ENCODE measurements around the gene RHOBTB3. TPM values are rescaled to one million over a fixed set of nuclear protein-coding genes. Genes with fewer than 3 reads are reported as not detected.

RHOBTB3 gene
- total and polyA plus RNA-seq, 10 of the 15 experiments (the other 5 are each of a cell fraction or from before 2014, with no cell fraction given): 3.6 to 42.8 (median 8.4) TPM

DNA sequence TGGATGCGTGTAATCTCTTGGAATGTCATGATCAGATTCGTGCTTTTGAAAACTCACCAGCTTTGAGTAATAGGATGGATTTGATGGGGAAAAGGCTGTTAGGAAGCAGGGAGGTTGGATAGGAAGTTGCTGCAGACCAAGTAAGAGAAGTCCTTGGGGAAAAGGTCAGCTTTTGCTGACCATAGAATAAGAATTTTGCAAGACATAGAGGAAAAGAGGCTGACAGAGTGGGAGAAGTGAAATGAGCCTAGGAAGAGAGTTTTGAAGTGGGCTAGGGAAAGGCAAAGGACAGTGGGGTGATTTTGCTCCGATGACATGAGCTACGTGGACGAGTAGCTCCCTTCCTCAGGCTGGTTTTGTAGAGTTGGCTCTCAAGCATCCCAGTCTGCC is 31.5 kb downstream of the RHOBTB3 start:
- Histone ChIP-seq H3K4me2 (ENCODE audit: control insufficient read depth, insufficient read depth) (no peak overlapping the region; the same call in 1 of the 2 replicates), H3K27ac (ENCODE audit: control insufficient read depth, insufficient read depth) (no peak overlapping the region), H3K79me2 (ENCODE audit: control insufficient read depth, insufficient read depth, low read length) (no peaks in the 10 kb centered on the region), H2AFZ (ENCODE audit: control insufficient read depth, low read depth, low read length) (no peak overlapping the region), H4K20me1 (ENCODE audit: control insufficient read depth, insufficient read depth) (no peaks in the 10 kb centered on the region), H3K4me3 (no peak overlapping the region), H3K36me3 (ENCODE audit: control insufficient read depth in 2 of 2, insufficient read depth in 2 of 2, low read length in 1 of 2) (peaks cover 0 to 2% of the 10 kb centered on the region in 2 experiments; a peak in 2 of 4 replicates), H3K9me3 (replicated peaks; ENCODE audit: control insufficient read depth, insufficient read depth, low read length) (no peaks in the 10 kb centered on the region), H3K9ac (ENCODE audit: control insufficient read depth, insufficient read depth, low read length) (no peak overlapping the region), H3K27me3 (replicated peaks in 1 of 2; ENCODE audit: control insufficient read depth in 2 of 2, insufficient read depth in 2 of 2, low read length in 1 of 2) (no peaks in the 10 kb centered on the region), H3K4me1 (ENCODE audit: control insufficient read depth, insufficient read depth, low read length) (peaks cover 16% of the 10 kb centered on the region)
- WGBS (ENCODE audit: insufficient coverage, insufficient replicate concordance, low lambda C conversion rate, missing lambda C conversion rate): 79% methylated on average over 5 of the region's 5 CpGs
- ChIA-PET POLR2A (interaction anchor here (0.8 to 1.8 kb wide), 4 partner anchors 16 to 45 kb away, joined by 3 to 6 read pairs (median 4); partner anchors contain the start of gene RHOBTB3), CTCF (interaction anchor here (0.6 to 5.2 kb wide), 9 partner anchors 9 to 118 kb away, joined by 3 to 35 read pairs (median 6); partner anchors contain the start of gene RHOBTB3), SMC1A (ENCODE audit: uncharacterized antibody, unreplicated experiment) (interaction anchor here (0.8 to 2.4 kb wide), 19 partner anchors 9 to 117 kb away, joined by 3 to 15 read pairs (median 4); partner anchors contain the start of gene RHOBTB3), RAD21 (ENCODE audit: unreplicated experiment) (interaction anchor here (0.7 to 2.0 kb wide), 5 partner anchors 10 to 98 kb away, joined by 3 to 12 read pairs (median 4); partner anchors contain the start of gene RHOBTB3)
- intact Hi-C loops (cut with micrococcal nuclease; ENCODE audit: unreplicated experiment) (no loop called here), in situ Hi-C loops (cut with MboI) (no loop called here)
- ATAC-seq (no peak), DNase-seq (ENCODE audit: low read depth, low spot score) (no peak), FAIRE-seq (no peak)
- TF ChIP-seq ZSCAN29 (IDR thresholded peaks at IDR 0.05) (no peak), HDAC6 (IDR thresholded peaks at IDR 0.05; ENCODE audit: unreplicated experiment) (no peak), ZNF622 (IDR thresholded peaks at IDR 0.05) (no peak), LARP7 (IDR thresholded peaks at IDR 0.05) (no peak), POU2F2 (IDR thresholded peaks at IDR 0.05; ENCODE audit: borderline replicate concordance, low read depth, low read length) (no peak), KAT2A (conservative IDR thresholded peaks at IDR 0.05; ENCODE audit: control insufficient read depth, low read depth, low read length) (no peak), MTA2 (IDR thresholded peaks at IDR 0.05; ENCODE audit: low read depth) (no peak), SMC3 (IDR thresholded peaks at IDR 0.05; ENCODE audit: borderline replicate concordance, low read length) (no peak), IRF4 (IDR thresholded peaks at IDR 0.05; ENCODE audit: low read depth, low read length) (no peak), ASH2L (IDR thresholded peaks at IDR 0.05; ENCODE audit: borderline replicate concordance, low read depth) (no peak), CHD2 (IDR thresholded peaks at IDR 0.05; ENCODE audit: borderline replicate concordance, low read depth, low read length) (no peak), FOXM1 (IDR thresholded peaks at IDR 0.05; ENCODE audit: low read depth, low read length) (no peak), TBL1XR1 (IDR thresholded peaks at IDR 0.05; ENCODE audit: low read depth, low read length) (no peak), BACH1 (IDR thresholded peaks at IDR 0.05; ENCODE audit: borderline replicate concordance) (no peak)
- no TSS peak for BruUV-seq (replicated peaks)
